Measurements from ENCODE around the gene SS18L1.

DNA sequence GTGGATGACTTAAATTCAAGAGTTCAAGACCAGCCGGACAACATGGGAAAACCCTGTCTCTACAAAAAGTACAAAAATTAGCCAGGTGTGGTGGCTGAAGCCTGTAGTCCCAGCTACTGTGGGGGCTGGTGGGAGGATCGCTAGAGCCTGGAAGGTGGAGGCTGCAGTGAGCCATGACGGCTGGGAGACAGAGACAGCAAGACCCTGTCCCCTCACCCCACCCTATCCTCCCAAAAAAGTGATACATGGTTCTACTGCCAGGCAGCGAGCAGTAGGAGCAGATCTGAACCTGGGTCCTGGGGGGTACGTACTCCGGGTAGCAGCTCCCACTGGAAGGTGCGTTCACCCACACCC, 2.5 kb upstream of the SS18L1 start:
- TF ChIP-seq, protein P1, sequence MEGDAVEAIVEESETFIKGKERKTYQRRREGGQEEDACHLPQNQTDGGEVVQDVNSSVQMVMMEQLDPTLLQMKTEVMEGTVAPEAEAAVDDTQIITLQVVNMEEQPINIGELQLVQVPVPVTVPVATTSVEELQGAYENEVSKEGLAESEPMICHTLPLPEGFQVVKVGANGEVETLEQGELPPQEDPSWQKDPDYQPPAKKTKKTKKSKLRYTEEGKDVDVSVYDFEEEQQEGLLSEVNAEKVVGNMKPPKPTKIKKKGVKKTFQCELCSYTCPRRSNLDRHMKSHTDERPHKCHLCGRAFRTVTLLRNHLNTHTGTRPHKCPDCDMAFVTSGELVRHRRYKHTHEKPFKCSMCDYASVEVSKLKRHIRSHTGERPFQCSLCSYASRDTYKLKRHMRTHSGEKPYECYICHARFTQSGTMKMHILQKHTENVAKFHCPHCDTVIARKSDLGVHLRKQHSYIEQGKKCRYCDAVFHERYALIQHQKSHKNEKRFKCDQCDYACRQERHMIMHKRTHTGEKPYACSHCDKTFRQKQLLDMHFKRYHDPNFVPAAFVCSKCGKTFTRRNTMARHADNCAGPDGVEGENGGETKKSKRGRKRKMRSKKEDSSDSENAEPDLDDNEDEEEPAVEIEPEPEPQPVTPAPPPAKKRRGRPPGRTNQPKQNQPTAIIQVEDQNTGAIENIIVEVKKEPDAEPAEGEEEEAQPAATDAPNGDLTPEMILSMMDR (conservative IDR thresholded peaks at IDR 0.05 in 1 of 2, IDR thresholded peaks at IDR 0.05 in 1 of 2; ENCODE audit: low read depth in 1 of 2, low read length in 2 of 2): no peak
- TF ChIP-seq EZH2 (IDR thresholded peaks at IDR 0.05; ENCODE audit: low read length, missing control alignments): no peak

Data from fibroblast of lung (primary cell).